HCT116 (cell line): ENCODE data around the gene GSAP. TPM values are rescaled to one million over a fixed set of nuclear protein-coding genes. Genes with fewer than 3 reads are reported as not detected.

Experiments
- ATAC-seq: fragments of 200-7000 bp; cut with Tn5 transposase; 2 replicates; pipeline ENCODE4 v1.9.1; 2020; ENCODE audit warnings: mild to moderate bottlenecking, moderate library complexity
- BruUV-seq: library from RNA; stranded (reverse); fragments of 400-500 nt; replicated peaks from 2 replicates; lab custom pipeline; 2021; lab: Mats Ljungman, UMichigan
- CTCF ChIA-PET: fragments of 300-600 bp; sonication (Branson Sonifier 250); formaldehyde crosslinking; loops from one replicate; lab custom pipeline; 2021; ENCODE audit warnings: antibody characterized with exemption; lab: Charles Lee
- POLR2A ChIA-PET: fragments of 300-600, 350-600 bp; sonication (Branson Sonifier 250); formaldehyde crosslinking; loops from one replicate; lab custom pipeline; 2021; ENCODE audit warnings: antibody characterized with exemption; lab: Charles Lee
- RAD21 ChIA-PET, 2 experiments: fragments of 300-600 bp; sonication (Branson Sonifier 250); formaldehyde crosslinking; loops; one replicate each; lab custom pipeline; 2023; ENCODE audit warnings: low total read pairs in 2 of 2; ENCODE audit not compliant: uncharacterized antibody in 2 of 2, unreplicated experiment in 2 of 2, low non-redundant PET in 1 of 2; lab: Charles Lee
- DNase-seq: peaks from one replicate; pipeline ENCODE4 v3.0.0-alpha.2; 2010; ENCODE audit warnings: low read depth, low spot score
- H2AFZ ChIP-seq: fragments of 200-600 bp; shearing (Covaris generic), sonication (generic); 2 replicates; pipeline ENCODE4 v1.6.1; 2017; ENCODE audit warnings: low read depth, mixed run types, mixed read lengths, antibody characterized with exemption, low read length; ENCODE audit not compliant: poor library complexity, severe bottlenecking
- H3K27ac ChIP-seq: 2 replicates; pipeline ENCODE4 v1.5.1; 2012; ENCODE audit warnings: low read depth, low read length
- H3K27me3 ChIP-seq: fragments of 200-600 bp; sonication (generic); 2 replicates; pipeline ENCODE4 v1.6.1; 2016; ENCODE audit warnings: mixed run types, low read length, mixed read lengths; ENCODE audit not compliant: insufficient read depth
- H3K36me3 ChIP-seq, 2 experiments: fragments of 200-500 bp in 1 of 2; fragments of 200-600 bp in 1 of 2; sonication (Bioruptor generic) in 1 of 2; sonication (generic) in 1 of 2; 2 replicates each; pipeline versions ENCODE4 v1.5.1 to v1.6.1; 2014 to 2016; ENCODE audit warnings: low read length in 2 of 2, inconsistent platforms in 1 of 2, mixed read lengths in 1 of 2, mixed run types in 1 of 2; ENCODE audit not compliant: insufficient read depth in 2 of 2, control insufficient read depth in 1 of 2
- H3K4me1 ChIP-seq, 2 experiments: fragments of 200-600 bp in 1 of 2; sonication (generic) in 1 of 2; 2 replicates each; pipeline versions ENCODE4 v1.5.1 to v1.6.1; 2012 to 2017; ENCODE audit warnings: low read length in 2 of 2, inconsistent platforms in 1 of 2, mild to moderate bottlenecking in 1 of 2, mixed read lengths in 1 of 2, mixed run types in 1 of 2, moderate library complexity in 1 of 2; ENCODE audit not compliant: insufficient read depth in 2 of 2, control insufficient read depth in 1 of 2
- H3K4me2 ChIP-seq: fragments of 200-600 bp; sonication (generic); 2 replicates; pipeline ENCODE4 v1.6.1; 2017; ENCODE audit warnings: mixed run types, low read length, mixed read lengths
- H3K4me3 ChIP-seq, 2 experiments: fragments of 200-600 bp in 1 of 2; sonication (generic) in 1 of 2; replicated peaks in 1 of 2; 2 replicates each; pipeline ENCODE4 v1.5.1; 2011 to 2016; ENCODE audit warnings: low read length in 2 of 2, control low read depth in 1 of 2, low read depth in 1 of 2, mild to moderate bottlenecking in 1 of 2, mixed read lengths in 1 of 2, mixed run types in 1 of 2
- H3K79me2 ChIP-seq: fragments of 200-600 bp; sonication (generic); 2 replicates; pipeline ENCODE4 v1.6.1; 2017; ENCODE audit warnings: mild to moderate bottlenecking, mixed run types, low read length, moderate library complexity, mixed read lengths; ENCODE audit not compliant: insufficient read depth
- H3K9ac ChIP-seq: fragments of 200-600 bp; sonication (generic); 2 replicates; pipeline ENCODE4 v1.6.1; 2016; ENCODE audit warnings: low read length, mixed read lengths
- H3K9me2 ChIP-seq: fragments of 200-600 bp; sonication (generic), shearing (Covaris generic); 2 replicates; pipeline ENCODE4 v1.6.1; 2017; ENCODE audit warnings: mixed run types, mild to moderate bottlenecking, moderate library complexity; ENCODE audit not compliant: insufficient read depth
- H3K9me3 ChIP-seq, 2 experiments: fragments of 200-500 bp in 1 of 2; fragments of 200-600 bp in 1 of 2; sonication (Bioruptor generic) in 1 of 2; sonication (generic) in 1 of 2; 2 replicates each; pipeline ENCODE4 v1.6.1; 2014 to 2017; ENCODE audit warnings: low read length in 2 of 2, mixed read lengths in 2 of 2, inconsistent platforms in 1 of 2, low read depth in 1 of 2, mild to moderate bottlenecking in 1 of 2, mixed run types in 1 of 2, moderate library complexity in 1 of 2; ENCODE audit not compliant: control insufficient read depth in 1 of 2, insufficient read depth in 1 of 2
- H4K20me1 ChIP-seq: fragments of 200-600 bp; sonication (generic), shearing (Covaris generic); 2 replicates; pipeline ENCODE4 v1.6.1; 2017; ENCODE audit warnings: mixed run types, mild to moderate bottlenecking, moderate library complexity; ENCODE audit not compliant: insufficient read depth
- CTCF ChIP-seq, 3 experiments: fragments of 200-600 bp in 1 of 3; sonication (generic) in 1 of 3; IDR thresholded peaks in 2 of 3; conservative IDR thresholded peaks in 1 of 3; 2 replicates each; pipeline ENCODE4 v1.5.1; 2012 to 2017; ENCODE audit warnings: low read depth in 2 of 3, low read length in 2 of 3, antibody characterized with exemption in 1 of 3, borderline replicate concordance in 1 of 3, control low read depth in 1 of 3, mild to moderate bottlenecking in 1 of 3, mixed read lengths in 1 of 3, mixed run types in 1 of 3, moderate library complexity in 1 of 3; ENCODE audit not compliant: insufficient read depth in 1 of 3
- EGR1 ChIP-seq: IDR thresholded peaks from 2 replicates; pipeline ENCODE4 v1.6.1; 2012; ENCODE audit warnings: low read depth
- ELF1 ChIP-seq: IDR thresholded peaks from 2 replicates; pipeline ENCODE4 v1.6.1; 2012; ENCODE audit warnings: low read depth, borderline replicate concordance
- EZH2 ChIP-seq: fragments of 200-600 bp; sonication (generic); IDR thresholded peaks from 2 replicates; pipeline ENCODE4 v1.6.1; 2017; ENCODE audit warnings: antibody characterized with exemption, mixed run types
- EZH2phosphoT487 ChIP-seq: fragments of 200-600 bp; IDR thresholded peaks from 2 replicates; pipeline ENCODE4 v1.6.1; 2018; ENCODE audit warnings: antibody characterized with exemption, borderline replicate concordance
- FOSL1 ChIP-seq: IDR thresholded peaks from 2 replicates; pipeline ENCODE4 v1.6.1; 2012; ENCODE audit warnings: low read depth
- POLR2A ChIP-seq: IDR thresholded peaks from 2 replicates; pipeline ENCODE4 v1.7.0; 2011; ENCODE audit warnings: borderline replicate concordance; ENCODE audit not compliant: insufficient read depth, insufficient read length; ENCODE audit errors: extremely low read depth
- POLR2AphosphoS5 ChIP-seq: IDR thresholded peaks from 2 replicates; pipeline ENCODE4 v1.6.1; 2011; ENCODE audit warnings: mild to moderate bottlenecking, low read depth, low read length, moderate library complexity
- RAD21 ChIP-seq: IDR thresholded peaks from 2 replicates; pipeline ENCODE4 v1.6.1; 2012; ENCODE audit warnings: low read depth, mild to moderate bottlenecking
- REST ChIP-seq: IDR thresholded peaks from 2 replicates; pipeline ENCODE4 v1.6.1; 2012; ENCODE audit warnings: low read depth
- SIN3A ChIP-seq: IDR thresholded peaks from 2 replicates; pipeline ENCODE4 v1.6.1; 2012; ENCODE audit warnings: low read depth
- SP1 ChIP-seq: IDR thresholded peaks from 2 replicates; pipeline ENCODE4 v1.6.1; 2012; ENCODE audit warnings: low read depth
- SRF ChIP-seq: IDR thresholded peaks from 2 replicates; pipeline ENCODE4 v1.6.1; 2012; ENCODE audit warnings: low read depth
- TCF7L2 ChIP-seq: IDR thresholded peaks from 2 replicates; pipeline ENCODE4 v1.7.0; 2011; ENCODE audit warnings: borderline replicate concordance, inconsistent platforms; ENCODE audit not compliant: insufficient read depth, insufficient read length; ENCODE audit errors: extremely low read depth
- YY1 ChIP-seq: IDR thresholded peaks from 2 replicates; pipeline ENCODE4 v1.6.1; 2011; ENCODE audit warnings: low read length, low read depth, moderate library complexity, mild to moderate bottlenecking; ENCODE audit not compliant: insufficient replicate concordance; ENCODE audit errors: extremely low read depth
- ZBTB33 ChIP-seq: IDR thresholded peaks from 2 replicates; pipeline ENCODE4 v1.6.1; 2011; ENCODE audit warnings: mild to moderate bottlenecking, low read length, moderate library complexity; ENCODE audit not compliant: insufficient replicate concordance; ENCODE audit errors: extremely low read depth
- ZFX ChIP-seq: fragments of 450-650 bp; IDR thresholded peaks from 2 replicates; pipeline ENCODE4 v1.6.1; 2017
- intact Hi-C: fragments of 100-400 bp; cut with micrococcal nuclease; formaldehyde crosslinking; loops from 2 replicates; pipeline ENCODE4 v1.10.0; 2022
- total RNA-seq: library from RNA; stranded (reverse); gene quantifications from one replicate; pipeline ENCODE4 v1.2.1, GENCODE V29; 2021; ENCODE audit not compliant: unreplicated experiment

GSAP gene
- total RNA-seq, 1 experiment from 2014 or later, result not detected

- ChIA-PET POLR2A (no interaction called here), CTCF (no interaction called here), RAD21 (no interaction called here)
- Histone ChIP-seq H3K9ac (no peak overlapping the region), H3K4me1 (peaks cover 0 to 4% of the 10 kb centered on the region in 2 experiments; a peak in 1 of 4 replicates), H3K27ac (no peak overlapping the region), H3K27me3 (no peaks in the 10 kb centered on the region), H4K20me1 (no peaks in the 10 kb centered on the region), H3K4me3 (no peak overlapping the region), H3K79me2 (no peaks in the 10 kb centered on the region), H3K9me2 (no peaks in the 10 kb centered on the region), H3K4me2 (no peak overlapping the region), H2AFZ (no peak overlapping the region), H3K36me3 (no peaks in the 10 kb centered on the region), H3K9me3 (no peaks in the 10 kb centered on the region)
- ATAC-seq, result no peak
- no peak for DNase-seq
- TF ChIP-seq ZFX (no peak), SRF (no peak), RAD21 (no peak), EZH2phosphoT487 (no peak), EGR1 (no peak), POLR2AphosphoS5 (no peak), YY1 (no peak), POLR2A (no peak), REST (no peak), ZBTB33 (no peak), SP1 (no peak), FOSL1 (no peak), SIN3A (no peak), EZH2 (no peak), TCF7L2 (no peak), ELF1 (no peak), CTCF (IDR thresholded peaks at IDR 0.05 in 2 of 3, conservative IDR thresholded peaks at IDR 0.05 in 1 of 3; ENCODE audit: borderline replicate concordance in 1 of 3, insufficient read depth in 1 of 3, low read depth in 2 of 3, low read length in 2 of 3) (no peak)
- BruUV-seq, result no TSS peak
- intact Hi-C loops, result no loop called here
Measured at GRCh38 chr7:77419102-77419501, 3.0 kb upstream of the GSAP start.
